HG03066 (cell line): ENCODE measurements around the gene CD151.

Experiments used
- ATAC-seq: cut with Tn5 transposase; IDR thresholded peaks from one replicate; pipeline ENCODE4 v1.9.1; 2021; ENCODE audit warnings: low read depth; ENCODE audit not compliant: unreplicated experiment

CD151 gene

DNA sequence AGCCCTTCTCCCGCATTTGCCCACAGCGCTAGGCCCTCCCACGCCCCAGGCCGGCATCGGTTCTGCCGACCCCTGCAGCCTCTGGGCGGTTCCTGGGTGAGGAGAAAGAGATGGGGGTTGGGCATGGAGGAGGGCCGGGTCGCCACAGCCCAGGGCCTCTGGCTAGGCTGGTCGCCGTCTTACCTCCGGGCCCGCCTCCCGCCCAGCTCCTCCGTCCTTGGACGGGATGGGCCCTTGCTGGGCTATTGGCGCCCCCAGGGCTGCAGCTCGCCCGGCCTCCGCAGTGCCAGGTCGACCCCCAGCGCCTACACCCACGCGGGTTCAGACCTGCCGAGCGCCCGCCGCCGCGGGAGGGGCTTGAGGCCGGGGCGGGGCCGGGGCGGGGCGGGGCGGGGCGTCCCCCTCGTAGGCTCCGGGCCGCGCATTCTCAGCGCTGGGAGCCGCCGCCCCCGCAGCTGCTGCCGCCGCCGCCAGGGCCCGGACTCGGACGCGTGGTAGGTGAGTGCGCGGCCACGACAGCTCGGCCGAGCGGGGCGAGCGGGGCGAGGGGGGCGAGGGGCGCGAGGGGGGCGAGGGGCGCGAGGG lies at the start of gene CD151:
CD151 (plus strand) TSS at position 424 of the 585 bp plus-strand sequence. CDS start 3,118 bp downstream, outside the sequence.
- ATAC-seq: no peak

DNA sequence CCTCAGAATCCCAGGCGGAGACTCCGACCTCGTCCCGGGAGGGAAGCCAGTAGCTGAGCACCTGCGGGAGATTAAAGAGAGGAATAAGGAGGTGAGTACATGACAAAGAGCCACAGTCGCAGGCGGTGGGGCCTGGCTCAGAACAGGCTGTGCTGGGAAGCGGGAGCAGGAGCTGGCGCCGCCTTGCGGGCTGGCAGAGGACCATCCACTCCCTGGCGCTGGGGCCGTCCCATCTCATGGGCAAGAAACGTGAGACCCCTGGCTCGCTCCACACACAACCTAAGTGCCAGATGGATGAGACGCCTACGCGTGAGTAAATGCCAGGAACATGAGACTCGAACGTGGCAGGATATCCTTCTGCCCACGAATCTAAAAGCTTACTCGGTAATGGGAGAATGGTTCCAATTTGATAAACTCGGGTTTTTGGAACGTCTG lies 49.2 kb upstream of the CD151 start:
- no peak for ATAC-seq

DNA sequence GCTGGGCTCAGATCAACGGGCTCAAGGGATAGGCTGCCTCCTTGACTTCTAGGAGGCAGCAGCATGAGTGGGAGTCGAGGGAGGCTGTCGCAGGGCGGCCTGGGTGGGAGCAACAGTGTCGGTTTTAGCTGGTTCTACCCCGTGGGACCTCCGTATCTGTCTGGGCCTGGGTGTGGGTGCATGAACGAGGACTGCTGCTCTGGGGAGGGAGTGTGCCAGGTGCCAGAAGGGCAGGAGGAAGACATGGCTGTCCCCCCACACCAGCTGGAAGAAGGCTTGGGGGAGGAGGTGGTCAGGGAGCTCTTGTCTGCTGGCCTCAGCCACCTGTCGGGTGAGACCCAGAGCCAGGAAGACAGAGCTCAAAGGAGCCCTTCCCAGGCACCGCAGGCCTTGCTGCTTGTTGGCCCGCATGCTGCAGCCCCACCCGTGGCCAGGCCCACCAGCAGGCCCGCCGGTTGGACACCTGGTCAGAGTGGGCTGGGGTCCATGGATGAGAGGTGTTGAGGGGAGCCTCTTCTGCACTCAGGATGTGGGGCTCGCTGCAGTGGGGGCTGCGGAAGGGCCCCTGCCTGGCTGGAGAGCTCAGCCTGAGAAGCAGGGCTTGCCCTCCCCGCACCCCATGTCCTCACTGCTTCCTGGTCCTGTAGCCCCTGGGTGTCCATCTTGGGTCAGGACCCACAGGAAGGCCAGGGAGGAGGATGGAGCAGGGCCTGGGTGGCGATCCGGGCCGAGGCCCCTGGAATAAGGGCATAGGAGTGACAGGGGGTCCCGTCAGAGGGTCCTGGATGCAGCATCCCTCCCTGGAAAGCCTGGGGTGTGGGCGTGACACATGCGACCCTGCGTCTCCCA lies 46.3 kb upstream of the CD151 start:
- ATAC-seq: no peak

DNA sequence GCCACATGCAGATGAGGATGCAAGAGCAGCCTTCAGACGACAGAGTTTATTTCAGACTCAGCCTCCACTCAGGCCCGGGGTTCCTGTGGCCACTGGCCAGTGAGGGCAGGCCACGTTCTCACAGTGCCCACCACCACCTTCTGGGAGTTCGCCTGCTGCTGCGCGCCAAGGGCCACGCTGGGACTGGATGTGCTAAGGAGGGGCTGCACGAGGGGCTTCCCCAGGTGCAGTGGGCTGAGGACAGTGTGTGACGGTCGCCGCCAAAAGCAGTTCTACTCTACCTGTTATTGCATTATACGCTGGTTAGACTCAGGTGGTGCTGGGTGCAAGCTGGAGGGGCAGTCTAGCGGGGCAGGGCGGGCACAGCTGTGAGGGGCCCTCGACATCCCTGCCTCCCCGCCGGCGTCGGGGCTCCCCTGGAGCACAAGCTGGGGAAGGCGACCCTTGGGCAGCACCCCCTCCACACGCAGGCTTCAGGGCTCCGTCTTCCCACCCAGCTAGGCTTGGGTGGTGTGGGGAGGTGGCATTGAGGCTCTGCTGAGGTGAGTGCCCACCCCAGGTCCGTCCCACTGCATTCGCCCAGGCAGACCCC lies 45.6 kb upstream of the CD151 start:
- no peak for ATAC-seq

DNA sequence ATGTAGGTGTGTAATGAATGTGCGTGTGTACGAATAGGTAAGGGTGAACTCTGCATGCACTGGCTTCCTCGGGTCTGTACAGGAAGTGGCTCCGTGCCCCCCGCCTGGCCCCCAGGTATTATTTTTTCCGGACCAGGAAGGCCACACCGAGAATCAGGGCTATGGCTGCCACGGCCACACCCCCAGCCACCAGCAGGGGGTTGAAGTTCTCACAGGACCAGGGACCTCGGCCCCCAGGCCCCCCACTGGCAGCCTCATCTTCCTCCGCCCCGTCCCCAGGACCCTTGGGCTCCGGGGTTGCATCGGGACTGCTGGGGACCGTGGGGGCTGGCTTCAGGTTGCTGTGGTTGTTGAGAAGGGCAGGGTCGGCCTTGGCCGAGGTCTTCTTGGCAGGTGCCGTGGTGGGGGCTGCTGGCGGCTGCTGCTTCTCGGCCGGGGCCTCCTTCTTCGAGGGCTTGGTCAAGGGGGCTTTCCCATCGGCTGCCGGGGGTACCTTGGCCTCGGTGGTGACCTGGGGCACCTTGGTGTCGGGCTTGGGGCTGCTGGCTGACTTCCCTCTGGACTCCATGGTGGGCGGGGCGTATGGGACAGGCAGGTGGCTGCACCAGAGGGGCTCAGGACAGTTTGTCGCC lies 44.6 kb upstream of the CD151 start:
- ATAC-seq: no peak

DNA sequence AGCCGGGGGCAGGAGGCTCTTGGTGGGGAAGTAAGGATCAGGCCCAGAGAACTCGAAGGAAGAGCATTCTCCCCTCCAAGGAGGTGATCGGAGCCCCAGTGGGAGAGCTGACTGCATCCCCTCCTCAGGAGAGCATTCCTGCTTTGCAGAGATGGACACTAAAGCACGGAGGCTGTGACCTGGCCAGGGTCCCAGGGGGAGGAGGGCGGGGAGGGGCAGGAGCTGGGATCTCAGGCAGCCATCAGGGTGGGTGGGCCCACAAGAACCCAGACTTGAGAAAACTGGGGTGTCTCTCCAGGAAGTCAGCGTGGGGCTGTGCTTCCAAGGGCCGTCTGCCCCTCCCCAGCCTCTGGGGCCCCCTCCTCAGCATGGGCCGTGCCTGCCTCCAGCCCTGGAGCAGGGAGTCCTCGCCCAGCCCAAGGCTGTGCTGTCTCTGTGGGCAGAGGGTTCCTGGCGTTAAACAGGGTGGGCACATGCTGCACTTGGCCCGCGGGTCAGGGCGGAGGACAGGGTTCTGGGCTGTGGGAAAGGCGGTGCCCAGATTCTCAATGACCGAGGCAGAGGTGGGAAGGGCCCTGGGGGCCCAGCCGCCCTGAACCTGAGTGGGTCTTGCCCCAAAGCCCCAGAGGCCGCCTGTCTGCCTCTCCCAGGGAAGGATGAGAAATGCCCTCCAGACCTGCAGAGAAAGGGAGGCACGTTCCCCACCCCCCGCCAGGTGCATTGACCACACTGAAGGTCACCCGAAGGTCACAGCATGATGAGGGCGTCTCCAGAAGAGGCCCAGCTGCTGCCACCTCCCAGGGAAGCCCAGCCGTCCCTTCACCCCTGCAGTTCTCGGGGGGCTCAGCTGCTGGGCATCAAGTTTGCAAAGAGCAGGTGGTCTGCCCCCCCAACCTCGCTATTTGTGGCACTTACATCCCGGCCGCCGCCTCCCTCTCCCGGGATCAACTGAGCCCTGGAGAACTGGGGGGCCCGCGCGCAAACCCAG lies 43.5 kb upstream of the CD151 start:
- ATAC-seq: no peak

DNA sequence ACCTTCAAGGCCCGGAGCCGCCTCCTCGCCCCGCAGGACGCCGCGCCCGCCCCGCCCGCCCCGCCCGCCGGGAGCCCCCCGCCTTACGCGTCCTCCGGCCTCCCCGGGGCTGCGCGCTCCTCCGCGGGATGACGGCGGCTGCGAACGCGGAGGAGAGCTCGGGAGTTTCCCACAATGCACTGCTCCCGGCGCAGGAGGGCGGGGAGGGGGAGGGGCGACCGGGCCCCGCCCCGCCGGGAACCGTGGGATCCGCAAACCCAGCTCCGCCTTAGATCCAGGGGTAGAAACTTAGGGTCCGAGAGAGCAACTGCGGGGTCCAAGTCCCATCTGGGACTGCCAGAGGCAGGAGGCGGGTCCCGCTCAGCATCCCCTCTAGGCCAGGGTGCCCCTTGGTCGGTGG lies 42.8 kb upstream of the CD151 start, which contains the start of gene CEND1:
CEND1 (minus strand) TSS at position 148 of the 400 bp plus-strand sequence. CDS start 1,514 bp downstream, outside the sequence.
- no peak for ATAC-seq

DNA sequence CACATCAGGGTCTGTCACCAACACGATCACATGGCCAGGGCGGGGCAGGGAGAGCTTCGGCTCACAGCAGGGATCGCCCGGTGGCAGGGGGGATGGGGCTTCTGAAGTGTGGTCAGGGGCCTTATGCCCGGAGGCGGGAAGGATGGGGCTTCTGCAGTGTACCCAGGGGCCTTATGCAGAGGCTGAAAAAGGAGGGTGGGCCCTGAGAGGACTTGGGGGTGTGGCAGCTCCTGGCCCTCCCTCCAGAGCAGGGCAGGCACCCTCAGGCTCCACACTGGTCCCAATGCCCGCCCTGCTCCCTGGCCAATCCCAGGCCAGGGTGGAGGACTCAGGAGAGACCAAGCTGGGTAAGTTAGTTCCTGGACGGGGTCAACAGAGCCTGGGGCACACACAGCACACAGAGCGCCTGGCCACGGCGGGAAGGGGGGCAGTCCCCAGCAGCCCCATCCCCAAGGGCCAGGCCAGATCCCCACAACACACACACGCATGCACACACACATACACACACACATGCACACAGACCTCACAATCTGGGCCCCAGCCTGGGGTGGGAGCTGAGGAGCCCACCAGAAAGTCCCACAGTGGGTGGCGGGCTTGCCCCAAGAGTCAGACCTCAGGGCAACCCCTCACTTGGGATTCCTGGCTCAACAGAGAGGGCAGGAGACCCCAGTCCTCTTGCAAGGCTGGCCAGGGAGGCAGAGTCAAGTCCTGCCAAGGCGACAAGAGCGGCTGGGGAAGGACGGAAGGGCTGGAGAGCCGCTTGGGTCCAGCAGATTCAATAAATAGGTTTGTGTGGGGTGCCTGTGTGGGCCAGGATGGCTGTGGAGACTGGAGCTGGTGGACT lies 41.8 kb upstream of the CD151 start:
- no peak for ATAC-seq

DNA sequence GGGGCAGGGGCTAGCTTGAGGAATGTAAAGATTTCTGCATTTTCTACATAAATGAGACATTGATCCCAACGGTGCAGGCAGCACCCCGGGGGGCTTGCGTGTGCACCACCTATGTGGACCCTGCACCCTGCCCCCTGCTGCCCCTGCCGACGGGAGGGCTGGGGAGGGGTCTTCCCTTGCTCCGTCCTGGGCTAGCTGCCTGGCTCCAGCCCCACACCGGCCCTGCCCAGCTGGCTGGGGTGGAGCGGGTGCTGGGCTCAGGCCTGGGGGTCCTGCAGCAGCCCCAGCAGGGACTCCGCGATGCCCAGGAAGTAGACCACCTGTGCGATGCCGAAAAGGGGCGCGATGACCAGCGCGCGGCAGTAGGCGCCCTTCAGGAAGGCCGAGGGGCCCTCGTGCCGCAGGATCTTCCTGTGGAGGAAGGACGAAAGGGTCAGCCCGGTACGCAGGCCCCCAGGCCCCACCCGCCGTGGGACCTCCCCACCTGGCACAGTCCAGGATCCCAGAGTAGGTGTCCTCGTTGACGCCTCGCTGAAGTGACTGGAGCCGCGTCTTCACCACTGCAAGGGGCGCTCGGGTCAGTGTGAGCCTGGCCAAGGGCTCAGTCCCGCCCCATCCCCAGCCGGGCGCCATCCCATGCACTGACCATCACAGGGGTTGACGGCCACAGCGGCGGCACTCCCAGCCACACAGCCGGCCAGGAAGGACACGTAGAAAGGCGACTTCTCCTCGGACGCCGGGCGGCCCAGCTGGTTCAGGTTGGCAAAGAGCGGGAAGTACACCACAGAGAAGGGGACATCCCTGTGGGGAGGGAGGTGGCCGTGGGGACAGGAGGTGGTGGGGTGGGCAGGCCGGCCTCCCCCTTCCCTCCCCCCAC lies 40.9 kb upstream of the CD151 start:
- ATAC-seq: no peak

DNA sequence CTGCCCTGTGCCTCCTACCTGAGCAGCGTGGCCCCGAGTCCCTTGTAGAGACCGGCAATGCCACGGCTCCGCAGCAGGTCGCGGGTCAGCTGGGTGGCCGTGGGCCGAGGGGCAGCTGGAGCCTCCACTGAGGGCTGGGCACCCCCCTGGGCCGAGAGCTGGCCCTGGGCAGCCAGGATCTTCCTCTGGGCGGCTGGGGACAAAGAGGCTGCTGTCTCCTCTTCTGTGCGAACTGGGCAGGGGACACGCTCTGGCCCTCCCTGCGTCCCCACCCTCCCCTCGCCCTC lies 40.3 kb upstream of the CD151 start:
- no peak for ATAC-seq

DNA sequence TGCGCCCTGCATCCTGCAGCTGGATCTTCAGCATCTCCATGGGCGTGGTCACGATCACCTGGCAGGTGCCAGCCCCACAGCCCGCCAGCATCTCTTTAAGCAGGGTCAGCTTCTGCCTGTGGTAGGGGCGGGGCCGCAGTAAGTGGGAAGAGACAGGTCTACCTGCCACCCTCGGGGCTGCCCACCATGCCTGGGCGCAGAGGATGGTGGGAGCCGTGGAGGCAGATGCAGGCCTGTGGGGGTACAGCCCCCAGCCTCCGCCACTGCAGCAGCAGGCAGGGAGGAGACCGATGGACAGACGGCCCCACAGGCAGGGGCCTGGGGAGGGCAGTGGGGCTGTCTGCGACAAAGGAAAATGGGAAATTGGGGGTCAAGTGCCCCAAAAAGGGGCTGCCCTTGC lies 39.9 kb upstream of the CD151 start:
- no peak for ATAC-seq

DNA sequence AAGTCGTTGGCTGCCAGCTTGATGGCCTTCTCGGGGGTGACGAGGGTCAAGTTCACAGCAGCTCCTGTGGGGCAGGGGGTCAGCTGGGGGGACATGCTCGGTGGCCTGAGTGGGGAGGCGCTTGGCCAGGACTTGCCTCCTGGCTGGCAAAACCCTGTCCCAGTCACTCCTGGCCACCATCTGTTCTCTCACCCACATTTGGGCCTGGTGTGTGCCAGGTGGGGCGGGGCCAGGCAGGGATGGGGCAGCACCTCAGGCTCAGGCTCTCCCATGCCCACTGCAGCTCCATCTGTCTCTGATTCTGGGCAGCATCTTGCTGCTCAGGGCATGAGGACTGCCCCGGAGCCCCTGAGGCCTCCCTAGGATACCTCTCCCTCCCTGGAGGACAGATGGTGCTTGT lies 39.2 kb upstream of the CD151 start:
- ATAC-seq: no peak

DNA sequence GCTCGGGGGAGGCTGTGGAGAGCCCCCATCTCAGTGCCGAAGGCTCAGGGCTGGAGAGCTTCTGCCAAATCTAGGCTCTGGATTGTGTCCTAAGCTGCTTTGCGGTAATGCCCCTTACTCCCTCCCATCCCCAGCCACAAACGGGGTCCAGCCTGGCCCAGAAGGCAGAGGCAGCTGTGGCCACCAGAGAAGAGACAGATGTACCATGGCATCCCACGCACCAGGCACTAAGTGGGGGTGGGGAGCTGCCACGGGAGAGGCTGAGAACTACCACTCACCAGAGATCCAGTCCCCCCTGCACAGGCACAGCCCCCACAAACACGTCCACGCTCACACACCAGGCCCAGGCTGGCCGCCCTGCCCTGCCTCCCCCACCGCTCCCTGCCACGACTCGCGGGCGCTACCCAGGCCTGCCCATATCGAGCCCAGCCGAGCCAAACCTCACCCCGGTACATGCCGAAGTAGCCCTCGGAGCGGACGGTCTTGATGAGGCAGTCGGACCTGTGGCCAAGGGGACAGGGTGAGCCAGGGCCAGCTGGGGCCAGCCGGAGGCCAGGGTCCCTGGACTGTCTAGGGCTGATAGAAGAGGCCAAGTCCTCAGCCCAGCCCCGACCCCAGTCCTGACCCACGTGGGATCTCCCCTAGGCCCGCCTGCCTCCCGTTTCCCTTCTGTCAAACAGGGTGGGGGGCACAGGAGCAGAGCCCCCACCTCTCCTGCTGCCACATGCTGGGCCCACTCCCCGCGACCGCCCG lies 38.6 kb upstream of the CD151 start:
- ATAC-seq: no peak

DNA sequence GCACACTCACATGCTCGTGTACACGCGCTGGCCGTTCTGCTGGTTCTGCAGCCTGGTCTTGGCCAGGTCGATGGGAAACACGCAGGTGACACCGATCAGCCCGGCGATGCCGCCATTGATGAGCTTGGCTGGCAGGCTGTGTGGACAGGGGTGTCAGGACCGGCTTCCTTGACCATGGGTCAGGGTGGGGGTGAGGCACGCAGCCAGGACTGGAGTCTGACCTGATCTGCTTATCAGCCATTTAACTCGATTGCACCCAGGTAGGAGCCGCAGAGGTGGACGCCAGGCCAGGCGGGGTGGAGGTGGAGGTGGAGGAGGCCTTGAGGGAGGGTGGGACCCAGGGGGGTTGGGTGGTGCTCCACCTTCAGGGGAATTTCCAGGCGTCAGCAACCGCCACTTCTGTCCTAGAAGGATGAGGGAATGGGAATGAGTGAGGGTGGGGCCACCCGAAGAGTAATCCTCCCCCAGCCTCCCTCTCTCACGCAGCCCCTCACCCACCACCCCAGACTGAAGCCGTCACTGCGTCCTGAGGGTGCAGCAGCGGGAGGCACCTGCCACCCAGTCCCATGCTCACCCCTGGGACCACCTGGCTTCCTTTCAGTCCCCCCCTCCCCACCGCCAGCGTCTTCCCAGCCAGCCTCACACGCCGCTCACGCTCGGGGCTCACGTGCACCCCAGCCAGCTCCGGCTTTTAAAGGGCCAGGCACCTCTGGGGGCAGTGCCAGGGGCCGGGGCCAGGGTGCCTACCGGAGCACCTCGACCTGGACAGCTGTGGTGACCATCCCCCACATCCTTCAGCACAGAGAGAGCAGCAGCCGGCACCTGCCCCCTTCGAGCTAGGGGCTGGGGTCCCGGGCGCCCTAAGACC lies 37.8 kb upstream of the CD151 start:
- ATAC-seq: no peak

DNA sequence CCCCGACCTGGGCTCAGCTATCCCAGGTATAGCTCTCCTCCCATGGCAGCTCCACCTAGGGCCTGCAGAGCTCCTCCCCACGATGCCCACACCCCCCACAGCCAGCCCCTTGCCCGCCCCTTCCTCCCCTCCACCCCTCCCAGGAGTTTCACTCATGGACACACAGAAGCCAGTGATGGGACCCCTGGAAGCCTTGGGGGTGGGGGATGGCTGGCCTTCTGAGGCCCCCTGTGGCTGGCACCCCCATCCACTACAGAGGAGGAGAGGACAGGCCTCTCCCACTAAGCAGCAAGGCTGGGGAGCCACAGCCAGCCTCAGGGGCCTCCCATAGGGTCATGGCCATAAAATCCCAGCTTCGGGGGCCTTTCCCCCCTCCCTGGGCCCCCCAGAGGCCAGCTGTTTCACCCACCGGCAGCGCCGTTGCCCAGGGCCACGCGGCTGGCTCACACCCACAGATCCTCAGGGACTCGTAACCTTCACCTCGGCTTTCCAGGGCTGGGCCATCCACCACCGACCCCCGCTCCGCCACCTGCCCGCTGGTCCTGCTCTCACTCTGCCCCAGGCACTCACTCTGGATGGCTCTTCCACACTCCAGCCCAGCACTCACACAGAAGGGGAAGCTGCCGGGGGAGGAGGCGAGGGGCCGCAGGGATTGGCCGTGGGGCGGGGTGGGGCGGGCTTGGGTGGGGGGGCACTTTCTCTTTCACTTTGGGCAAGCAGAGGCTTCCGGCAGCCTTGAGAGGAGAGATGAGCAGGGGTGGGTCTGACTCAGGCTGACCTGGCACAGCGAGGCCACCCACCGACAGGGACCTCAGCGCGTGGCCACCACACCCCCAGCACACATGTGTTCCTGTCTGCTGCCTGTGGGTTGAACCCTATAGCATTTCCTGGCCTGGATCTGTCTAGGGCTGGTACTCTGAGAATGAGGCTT lies 36.9 kb upstream of the CD151 start:
- ATAC-seq: peak; percentile 28
